ENCODE measurements around the gene KCNC2.

The KCNC2 gene

GRCh38 chr12:75121036-75121705 is 88.5 kb downstream of the KCNC2 start:
- POLR2A ChIA-PET (ENCODE audit: low non-redundant PET), result no interaction called here
- CTCF ChIA-PET, result no interaction called here

GRCh38 chr12:75120311-75120711 is 89.3 kb downstream of the KCNC2 start:
- TF ChIP-seq CTCF (conservative IDR thresholded peaks at IDR 0.05; ENCODE audit: low read depth), result no peak
- ChIA-PET CTCF (no interaction called here), POLR2A (ENCODE audit: low non-redundant PET) (no interaction called here)
- no peak for DNase-seq (ENCODE audit: low spot score)
- no peak overlapping the region for H3K27ac ChIP-seq

More at GRCh38 chr12:75121036-75121705, 88.5 kb downstream of the KCNC2 start:
- TF ChIP-seq CTCF (conservative IDR thresholded peaks at IDR 0.05; ENCODE audit: low read depth), result no peak
- DNase-seq (ENCODE audit: low spot score), result no peak
- H3K27ac ChIP-seq, result no peak overlapping the region

- TF ChIP-seq CTCF (conservative IDR thresholded peaks at IDR 0.05; ENCODE audit: low read depth), result no peak
- no peak overlapping the region for H3K27ac ChIP-seq
- ChIA-PET CTCF (interaction anchor here (0.8 kb wide), 1 partner anchor 42 kb away, joined by 3 read pairs; no protein-coding TSS in a partner anchor), POLR2A (ENCODE audit: low non-redundant PET) (no interaction called here)
- DNase-seq (ENCODE audit: low spot score), result no peak
Measured at GRCh38 chr12:75116646-75117198, 92.9 kb downstream of the KCNC2 start.

- ChIA-PET CTCF (no interaction called here), POLR2A (ENCODE audit: low non-redundant PET) (no interaction called here)
- DNase-seq (ENCODE audit: low spot score), result no peak
- TF ChIP-seq CTCF (conservative IDR thresholded peaks at IDR 0.05; ENCODE audit: low read depth), result no peak
- no peak overlapping the region for H3K27ac ChIP-seq
Measured at GRCh38 chr12:75115748-75116147, 93.9 kb downstream of the KCNC2 start.

GRCh38 chr12:75103822-75104221 is 105.8 kb downstream of the KCNC2 start:
- DNase-seq (ENCODE audit: low spot score), result no peak
- no peak overlapping the region for H3K27ac ChIP-seq
- POLR2A ChIA-PET (ENCODE audit: low non-redundant PET), result no interaction called here
- CTCF ChIA-PET, result no interaction called here
- no peak for TF ChIP-seq CTCF (conservative IDR thresholded peaks at IDR 0.05; ENCODE audit: low read depth)

- POLR2A ChIA-PET (ENCODE audit: low non-redundant PET), result no interaction called here
- CTCF ChIA-PET, result interaction anchor here (0.6 kb wide), 1 partner anchor 62 kb away, joined by 4 read pairs; no protein-coding TSS in a partner anchor
- no peak for TF ChIP-seq CTCF (conservative IDR thresholded peaks at IDR 0.05; ENCODE audit: low read depth)
- H3K27ac ChIP-seq, result no peak overlapping the region
- DNase-seq (ENCODE audit: low spot score), result no peak
Measured at GRCh38 chr12:75101781-75102180, 107.9 kb downstream of the KCNC2 start.
